HCT116 (cell line): ENCODE results near the gene TRDN. TPM values are rescaled to one million over a fixed set of nuclear protein-coding genes. Genes with fewer than 3 reads are reported as not detected.

Experiments
- ATAC-seq: fragments of 200-7000 bp; cut with Tn5 transposase; 2 replicates; pipeline ENCODE4 v1.9.1; 2020; ENCODE audit warnings: mild to moderate bottlenecking, moderate library complexity
- BruUV-seq: library from RNA; stranded (reverse); fragments of 400-500 nt; replicated peaks from 2 replicates; lab custom pipeline; 2021; lab: Mats Ljungman, UMichigan
- CTCF ChIA-PET: fragments of 300-600 bp; sonication (Branson Sonifier 250); formaldehyde crosslinking; loops from one replicate; lab custom pipeline; 2021; ENCODE audit warnings: antibody characterized with exemption; lab: Charles Lee
- POLR2A ChIA-PET: fragments of 300-600, 350-600 bp; sonication (Branson Sonifier 250); formaldehyde crosslinking; loops from one replicate; lab custom pipeline; 2021; ENCODE audit warnings: antibody characterized with exemption; lab: Charles Lee
- RAD21 ChIA-PET, 2 experiments: fragments of 300-600 bp; sonication (Branson Sonifier 250); formaldehyde crosslinking; loops; one replicate each; lab custom pipeline; 2023; ENCODE audit warnings: low total read pairs in 2 of 2; ENCODE audit not compliant: uncharacterized antibody in 2 of 2, unreplicated experiment in 2 of 2, low non-redundant PET in 1 of 2; lab: Charles Lee
- DNase-seq: peaks from one replicate; pipeline ENCODE4 v3.0.0-alpha.2; 2010; ENCODE audit warnings: low read depth, low spot score
- H2AFZ ChIP-seq: fragments of 200-600 bp; shearing (Covaris generic), sonication (generic); 2 replicates; pipeline ENCODE4 v1.6.1; 2017; ENCODE audit warnings: low read depth, mixed run types, mixed read lengths, antibody characterized with exemption, low read length; ENCODE audit not compliant: poor library complexity, severe bottlenecking
- H3K27ac ChIP-seq: 2 replicates; pipeline ENCODE4 v1.5.1; 2012; ENCODE audit warnings: low read depth, low read length
- H3K27me3 ChIP-seq: fragments of 200-600 bp; sonication (generic); 2 replicates; pipeline ENCODE4 v1.6.1; 2016; ENCODE audit warnings: mixed run types, low read length, mixed read lengths; ENCODE audit not compliant: insufficient read depth
- H3K36me3 ChIP-seq, 2 experiments: fragments of 200-500 bp in 1 of 2; fragments of 200-600 bp in 1 of 2; sonication (Bioruptor generic) in 1 of 2; sonication (generic) in 1 of 2; 2 replicates each; pipeline versions ENCODE4 v1.5.1 to v1.6.1; 2014 to 2016; ENCODE audit warnings: low read length in 2 of 2, inconsistent platforms in 1 of 2, mixed read lengths in 1 of 2, mixed run types in 1 of 2; ENCODE audit not compliant: insufficient read depth in 2 of 2, control insufficient read depth in 1 of 2
- H3K4me1 ChIP-seq, 2 experiments: fragments of 200-600 bp in 1 of 2; sonication (generic) in 1 of 2; 2 replicates each; pipeline versions ENCODE4 v1.5.1 to v1.6.1; 2012 to 2017; ENCODE audit warnings: low read length in 2 of 2, inconsistent platforms in 1 of 2, mild to moderate bottlenecking in 1 of 2, mixed read lengths in 1 of 2, mixed run types in 1 of 2, moderate library complexity in 1 of 2; ENCODE audit not compliant: insufficient read depth in 2 of 2, control insufficient read depth in 1 of 2
- H3K4me2 ChIP-seq: fragments of 200-600 bp; sonication (generic); 2 replicates; pipeline ENCODE4 v1.6.1; 2017; ENCODE audit warnings: mixed run types, low read length, mixed read lengths
- H3K4me3 ChIP-seq, 2 experiments: fragments of 200-600 bp in 1 of 2; sonication (generic) in 1 of 2; replicated peaks in 1 of 2; 2 replicates each; pipeline ENCODE4 v1.5.1; 2011 to 2016; ENCODE audit warnings: low read length in 2 of 2, control low read depth in 1 of 2, low read depth in 1 of 2, mild to moderate bottlenecking in 1 of 2, mixed read lengths in 1 of 2, mixed run types in 1 of 2
- H3K79me2 ChIP-seq: fragments of 200-600 bp; sonication (generic); 2 replicates; pipeline ENCODE4 v1.6.1; 2017; ENCODE audit warnings: mild to moderate bottlenecking, mixed run types, low read length, moderate library complexity, mixed read lengths; ENCODE audit not compliant: insufficient read depth
- H3K9ac ChIP-seq: fragments of 200-600 bp; sonication (generic); 2 replicates; pipeline ENCODE4 v1.6.1; 2016; ENCODE audit warnings: low read length, mixed read lengths
- H3K9me2 ChIP-seq: fragments of 200-600 bp; sonication (generic), shearing (Covaris generic); 2 replicates; pipeline ENCODE4 v1.6.1; 2017; ENCODE audit warnings: mixed run types, mild to moderate bottlenecking, moderate library complexity; ENCODE audit not compliant: insufficient read depth
- H3K9me3 ChIP-seq, 2 experiments: fragments of 200-500 bp in 1 of 2; fragments of 200-600 bp in 1 of 2; sonication (Bioruptor generic) in 1 of 2; sonication (generic) in 1 of 2; 2 replicates each; pipeline ENCODE4 v1.6.1; 2014 to 2017; ENCODE audit warnings: low read length in 2 of 2, mixed read lengths in 2 of 2, inconsistent platforms in 1 of 2, low read depth in 1 of 2, mild to moderate bottlenecking in 1 of 2, mixed run types in 1 of 2, moderate library complexity in 1 of 2; ENCODE audit not compliant: control insufficient read depth in 1 of 2, insufficient read depth in 1 of 2
- H4K20me1 ChIP-seq: fragments of 200-600 bp; sonication (generic), shearing (Covaris generic); 2 replicates; pipeline ENCODE4 v1.6.1; 2017; ENCODE audit warnings: mixed run types, mild to moderate bottlenecking, moderate library complexity; ENCODE audit not compliant: insufficient read depth
- CEBPB ChIP-seq: IDR thresholded peaks from 2 replicates; pipeline ENCODE4 v1.6.1; 2012; ENCODE audit warnings: low read depth
- CTCF ChIP-seq, 3 experiments: fragments of 200-600 bp in 1 of 3; sonication (generic) in 1 of 3; IDR thresholded peaks in 2 of 3; conservative IDR thresholded peaks in 1 of 3; 2 replicates each; pipeline ENCODE4 v1.5.1; 2012 to 2017; ENCODE audit warnings: low read depth in 2 of 3, low read length in 2 of 3, antibody characterized with exemption in 1 of 3, borderline replicate concordance in 1 of 3, control low read depth in 1 of 3, mild to moderate bottlenecking in 1 of 3, mixed read lengths in 1 of 3, mixed run types in 1 of 3, moderate library complexity in 1 of 3; ENCODE audit not compliant: insufficient read depth in 1 of 3
- EGR1 ChIP-seq: IDR thresholded peaks from 2 replicates; pipeline ENCODE4 v1.6.1; 2012; ENCODE audit warnings: low read depth
- ELF1 ChIP-seq: IDR thresholded peaks from 2 replicates; pipeline ENCODE4 v1.6.1; 2012; ENCODE audit warnings: low read depth, borderline replicate concordance
- EZH2 ChIP-seq: fragments of 200-600 bp; sonication (generic); IDR thresholded peaks from 2 replicates; pipeline ENCODE4 v1.6.1; 2017; ENCODE audit warnings: antibody characterized with exemption, mixed run types
- EZH2phosphoT487 ChIP-seq: fragments of 200-600 bp; IDR thresholded peaks from 2 replicates; pipeline ENCODE4 v1.6.1; 2018; ENCODE audit warnings: antibody characterized with exemption, borderline replicate concordance
- FOSL1 ChIP-seq: IDR thresholded peaks from 2 replicates; pipeline ENCODE4 v1.6.1; 2012; ENCODE audit warnings: low read depth
- JUND ChIP-seq: IDR thresholded peaks from 2 replicates; pipeline ENCODE4 v1.6.1; 2012
- MAX ChIP-seq: IDR thresholded peaks from 2 replicates; pipeline ENCODE4 v1.6.1; 2012
- POLR2AphosphoS5 ChIP-seq: IDR thresholded peaks from 2 replicates; pipeline ENCODE4 v1.6.1; 2011; ENCODE audit warnings: mild to moderate bottlenecking, low read depth, low read length, moderate library complexity
- SIN3A ChIP-seq: IDR thresholded peaks from 2 replicates; pipeline ENCODE4 v1.6.1; 2012; ENCODE audit warnings: low read depth
- SP1 ChIP-seq: IDR thresholded peaks from 2 replicates; pipeline ENCODE4 v1.6.1; 2012; ENCODE audit warnings: low read depth
- SRF ChIP-seq: IDR thresholded peaks from 2 replicates; pipeline ENCODE4 v1.6.1; 2012; ENCODE audit warnings: low read depth
- TCF7L2 ChIP-seq: IDR thresholded peaks from 2 replicates; pipeline ENCODE4 v1.7.0; 2011; ENCODE audit warnings: borderline replicate concordance, inconsistent platforms; ENCODE audit not compliant: insufficient read depth, insufficient read length; ENCODE audit errors: extremely low read depth
- YY1 ChIP-seq: IDR thresholded peaks from 2 replicates; pipeline ENCODE4 v1.6.1; 2011; ENCODE audit warnings: low read length, low read depth, moderate library complexity, mild to moderate bottlenecking; ENCODE audit not compliant: insufficient replicate concordance; ENCODE audit errors: extremely low read depth
- ZNF274 ChIP-seq: fragments of 200-500 bp; sonication (Bioruptor generic); IDR thresholded peaks from 2 replicates; pipeline ENCODE4 v1.6.1; 2014; ENCODE audit warnings: mild to moderate bottlenecking, low read depth, low read length, inconsistent platforms
- intact Hi-C: fragments of 100-400 bp; cut with micrococcal nuclease; formaldehyde crosslinking; loops from 2 replicates; pipeline ENCODE4 v1.10.0; 2022
- total RNA-seq: library from RNA; stranded (reverse); gene quantifications from one replicate; pipeline ENCODE4 v1.2.1, GENCODE V29; 2021; ENCODE audit not compliant: unreplicated experiment

Gene TRDN
- total RNA-seq, 1 experiment from 2014 or later: not detected

GRCh38 chr6:123541462-123541861 is 95.3 kb downstream of the TRDN start:
- Histone ChIP-seq H3K36me3 (no peaks in the 10 kb centered on the region), H3K79me2 (no peaks in the 10 kb centered on the region), H3K9me2 (no peaks in the 10 kb centered on the region), H3K27ac (no peak overlapping the region), H3K9me3 (no peaks in the 10 kb centered on the region), H3K4me2 (no peak overlapping the region), H3K4me1 (no peaks in the 10 kb centered on the region), H3K27me3 (no peaks in the 10 kb centered on the region; the same call in 1 of the 2 replicates), H4K20me1 (no peaks in the 10 kb centered on the region; the same call in 1 of the 2 replicates), H2AFZ (no peak overlapping the region), H3K4me3 (no peak overlapping the region), H3K9ac (no peak overlapping the region)
- BruUV-seq: no TSS peak
- ChIA-PET CTCF (no interaction called here), RAD21 (no interaction called here), POLR2A (no interaction called here)
- no peak for DNase-seq
- intact Hi-C loops: no loop called here
- TF ChIP-seq EZH2phosphoT487 (no peak), ZNF274 (no peak), MAX (no peak), POLR2AphosphoS5 (no peak), YY1 (no peak), SRF (no peak), ELF1 (no peak), EZH2 (no peak), FOSL1 (no peak), SIN3A (no peak)
- no peak for ATAC-seq

GRCh38 chr6:123533862-123534648 is 102.7 kb downstream of the TRDN start:
- Histone ChIP-seq H3K79me2 (no peaks in the 10 kb centered on the region), H3K9ac (no peak overlapping the region), H3K36me3 (no peaks in the 10 kb centered on the region), H3K4me3 (no peak overlapping the region), H3K4me2 (no peak overlapping the region), H3K4me1 (no peaks in the 10 kb centered on the region), H2AFZ (no peak overlapping the region), H4K20me1 (no peaks in the 10 kb centered on the region; the same call in 1 of the 2 replicates), H3K27me3 (no peaks in the 10 kb centered on the region), H3K27ac (no peak overlapping the region), H3K9me3 (no peaks in the 10 kb centered on the region), H3K9me2 (no peaks in the 10 kb centered on the region)
- BruUV-seq: no TSS peak
- DNase-seq (no peak), ATAC-seq (no peak)
- RAD21 ChIA-PET: no interaction called here
- intact Hi-C loops: no loop called here
- POLR2A ChIA-PET: no interaction called here
- CTCF ChIA-PET: no interaction called here
- TF ChIP-seq EGR1: no peak
- no peak for TF ChIP-seq TCF7L2
- no peak for TF ChIP-seq ZNF274
- TF ChIP-seq JUND: no peak
- no peak for TF ChIP-seq CEBPB
- no peak for TF ChIP-seq SP1
- TF ChIP-seq SRF: no peak
- no peak for TF ChIP-seq CTCF (IDR thresholded peaks at IDR 0.05 in 2 of 3, conservative IDR thresholded peaks at IDR 0.05 in 1 of 3; ENCODE audit: borderline replicate concordance in 1 of 3, insufficient read depth in 1 of 3, low read depth in 2 of 3, low read length in 2 of 3)
